ENCODE results near the gene TKTL1.
A peak's percentile ranks its signal among the peaks of the same experiment; 100 is the strongest.
"Not testable (repeated sequence)": the region's sequence is repeated elsewhere in the genome, so short reads cannot be mapped to it uniquely, and the experiment has no call there.

TKTL1 gene

GRCh38 chrX:154310616-154311536 is 15.3 kb downstream of the TKTL1 start:
- DNase-seq: no peak

GRCh38 chrX:154312116-154312515 is 16.5 kb downstream of the TKTL1 start:
- no peak for DNase-seq

- DNase-seq: peak in 1 of 5 donors; percentile 60
Observed at GRCh38 chrX:154313147-154313546, 17.6 kb downstream of the TKTL1 start.

GRCh38 chrX:154315416-154315815 is 19.8 kb downstream of the TKTL1 start:
- DNase-seq: no peak

- DNase-seq: no peak
Observed at GRCh38 chrX:154317391-154317995, 21.9 kb downstream of the TKTL1 start.

GRCh38 chrX:154320406-154320805 is 24.8 kb downstream of the TKTL1 start:
- DNase-seq: no peak

GRCh38 chrX:154321152-154321551 is 25.6 kb downstream of the TKTL1 start:
- no peak for DNase-seq

GRCh38 chrX:154321594-154321993 is 26.0 kb downstream of the TKTL1 start:
- no peak for DNase-seq

GRCh38 chrX:154322890-154323289 is 27.3 kb downstream of the TKTL1 start:
- no peak for DNase-seq

GRCh38 chrX:154323537-154323936 is 27.9 kb downstream of the TKTL1 start:
- no peak for DNase-seq

- no peak for DNase-seq
Observed at GRCh38 chrX:154325541-154325940, 29.9 kb downstream of the TKTL1 start.

- DNase-seq: peak in 3 of 5 donors; percentile 22 to 57 (median 39)
Observed at GRCh38 chrX:154327038-154327820, 31.6 kb downstream of the TKTL1 start.

GRCh38 chrX:154328646-154329045 is 33.1 kb downstream of the TKTL1 start:
- DNase-seq: no peak

- DNase-seq: no peak
Observed at GRCh38 chrX:154329294-154329693, 33.7 kb downstream of the TKTL1 start.

GRCh38 chrX:154332561-154332960 is 37.0 kb downstream of the TKTL1 start:
- DNase-seq: no peak

GRCh38 chrX:154333116-154333515 is 37.5 kb downstream of the TKTL1 start:
- no peak for DNase-seq

GRCh38 chrX:154333837-154334271 is 38.3 kb downstream of the TKTL1 start:
- DNase-seq: no peak

- no peak for DNase-seq
Observed at GRCh38 chrX:154334496-154334895, 38.9 kb downstream of the TKTL1 start.

- DNase-seq: not testable (repeated sequence)
Observed at GRCh38 chrX:154341399-154342298, 46.1 kb downstream of the TKTL1 start.

GRCh38 chrX:154343063-154343462 is 47.5 kb downstream of the TKTL1 start:
- DNase-seq: not testable (repeated sequence)

- DNase-seq: not testable (repeated sequence)
Observed at GRCh38 chrX:154343620-154344019, 48.0 kb downstream of the TKTL1 start.

GRCh38 chrX:154348114-154348531 is 52.5 kb downstream of the TKTL1 start:
- DNase-seq: no peak

Measured in T-helper 1 cell (primary cell).